Activated CD8-positive, alpha-beta memory T cell treated with anti-CD3 and anti-CD28 coated beads, Interleukin-2, amount 10 ng/mL, durations not matched to agents 7 days and 5 days (primary cell): Measurements from ENCODE around the gene TUBGCP5. TPM values are rescaled to one million over a fixed set of nuclear protein-coding genes. Genes with fewer than 3 reads are reported as not detected.

Experiments
- ATAC-seq: fragments of 150-1000 bp; cut with Tn5 transposase; one replicate; pipeline ENCODE4 v1.10.0; 2021; ENCODE audit warnings: moderate library complexity
- CTCF ChIA-PET: fragments of 350-600 bp; sonication (Branson Sonifier 250); formaldehyde crosslinking; loops from one replicate; lab custom pipeline; 2021; ENCODE audit warnings: antibody characterized with exemption; lab: Charles Lee
- DNase-seq: peaks from one replicate; pipeline ENCODE4 v3.0.0-alpha.2; 2020
- H3K27ac Mint-ChIP-seq: one replicate; pipeline ENCODE4 v1.8.0; 2021; ENCODE audit warnings: mild to moderate bottlenecking, mixed read lengths
- H3K27me3 Mint-ChIP-seq: one replicate; pipeline ENCODE4 v1.8.0; 2021; ENCODE audit warnings: mixed read lengths
- H3K36me3 Mint-ChIP-seq: one replicate; pipeline ENCODE4 v1.8.0; 2021; ENCODE audit warnings: mild to moderate bottlenecking, mixed read lengths
- H3K4me1 Mint-ChIP-seq: one replicate; pipeline ENCODE4 v1.8.0; 2021; ENCODE audit warnings: mixed read lengths
- H3K4me3 Mint-ChIP-seq: one replicate; pipeline ENCODE4 v1.8.0; 2021; ENCODE audit warnings: mild to moderate bottlenecking, moderate library complexity, mixed read lengths
- H3K9me3 Mint-ChIP-seq: one replicate; pipeline ENCODE4 v1.8.0; 2022; ENCODE audit warnings: low read depth, mixed read lengths
- total RNA-seq, 2 experiments: library from RNA; stranded (reverse); gene quantifications; one replicate each; pipeline ENCODE4 v1.2.3, GENCODE V29; 2021

The TUBGCP5 gene
- total RNA-seq, 2 experiments from 2014 or later, result 18.6 to 20.5 TPM

- Mint-ChIP-seq H3K27ac (peak within 1 kb of the TSS; percentile 12), H3K36me3 (no peaks in the 10 kb centered on the region)
- CTCF ChIA-PET, result no interaction called here
Observed at GRCh38 chr15:22980189-22981050, 58.9 kb downstream of the TUBGCP5 start, which contains the start of gene CYFIP1. Gene CYFIP1 (minus strand): TSS chr15:22980368. CDS start chr15:22947285, 33,083 bp downstream.

GRCh38 chr15:22979238-22980188 is 59.9 kb downstream of the TUBGCP5 start:
- H3K4me1 Mint-ChIP-seq, result peaks cover 21% of the 10 kb centered on the region

More at GRCh38 chr15:22980189-22981050, 58.9 kb downstream of the TUBGCP5 start, which contains the start of gene CYFIP1:
- H3K9me3 Mint-ChIP-seq, result no peaks in the 10 kb centered on the region
- DNase-seq, result no peak
- H3K4me3 Mint-ChIP-seq, result peak within 1 kb of the TSS; percentile 80
- peaks cover 17% of the 10 kb centered on the region for H3K4me1 Mint-ChIP-seq
- H3K27me3 Mint-ChIP-seq, result peaks cover 31% of the 10 kb centered on the region
- ATAC-seq, result peak; percentile 58

GRCh38 chr15:22978691-22979237 is 60.6 kb downstream of the TUBGCP5 start:
- CTCF ChIA-PET, result no interaction called here
- Mint-ChIP-seq H3K4me1 (peaks cover 21% of the 10 kb centered on the region), H3K27ac (no peak overlapping the region), H3K9me3 (no peaks in the 10 kb centered on the region), H3K27me3 (peaks cover 31% of the 10 kb centered on the region), H3K4me3 (peak overlapping the region; percentile 80), H3K36me3 (no peaks in the 10 kb centered on the region)
- peak; percentile 26 for ATAC-seq
- DNase-seq, result no peak

More at GRCh38 chr15:22979238-22980188, 59.9 kb downstream of the TUBGCP5 start:
- Mint-ChIP-seq H3K27me3 (peaks cover 31% of the 10 kb centered on the region), H3K36me3 (no peaks in the 10 kb centered on the region), H3K4me3 (peak overlapping the region; percentile 80), H3K9me3 (no peaks in the 10 kb centered on the region), H3K27ac (peak overlapping the region; percentile 12)
- peak; percentile 65 for ATAC-seq
- CTCF ChIA-PET, result no interaction called here
- peak; percentile 47 for DNase-seq

- Mint-ChIP-seq H3K4me3 (no peak overlapping the region), H3K4me1 (peaks cover 20% of the 10 kb centered on the region), H3K27ac (no peak overlapping the region), H3K36me3 (peaks cover 3% of the 10 kb centered on the region), H3K9me3 (no peaks in the 10 kb centered on the region), H3K27me3 (peaks cover 22% of the 10 kb centered on the region)
- ATAC-seq (no peak), DNase-seq (no peak)
- CTCF ChIA-PET, result no interaction called here
Observed at GRCh38 chr15:22974745-22975144, 64.6 kb downstream of the TUBGCP5 start.

GRCh38 chr15:22973987-22974386 is 65.4 kb downstream of the TUBGCP5 start:
- H3K9me3 Mint-ChIP-seq, result no peaks in the 10 kb centered on the region
- CTCF ChIA-PET, result no interaction called here

GRCh38 chr15:22973286-22973685 is 66.1 kb downstream of the TUBGCP5 start:
- H3K36me3 Mint-ChIP-seq, result peaks cover 3% of the 10 kb centered on the region
- no peak for DNase-seq
- no peaks in the 10 kb centered on the region for H3K9me3 Mint-ChIP-seq
- CTCF ChIA-PET, result no interaction called here
- ATAC-seq, result no peak
- no peak overlapping the region for H3K27ac Mint-ChIP-seq
- H3K4me3 Mint-ChIP-seq, result no peak overlapping the region
- peaks cover 9% of the 10 kb centered on the region for H3K27me3 Mint-ChIP-seq
- peaks cover 6% of the 10 kb centered on the region for H3K4me1 Mint-ChIP-seq

More at GRCh38 chr15:22973987-22974386, 65.4 kb downstream of the TUBGCP5 start:
- no peak overlapping the region for H3K4me3 Mint-ChIP-seq
- DNase-seq, result no peak
- H3K36me3 Mint-ChIP-seq, result peaks cover 3% of the 10 kb centered on the region
- no peak for ATAC-seq
- H3K27me3 Mint-ChIP-seq, result peaks cover 15% of the 10 kb centered on the region
- peaks cover 12% of the 10 kb centered on the region for H3K4me1 Mint-ChIP-seq
- H3K27ac Mint-ChIP-seq, result no peak overlapping the region

GRCh38 chr15:22969489-22969888 is 69.9 kb downstream of the TUBGCP5 start:
- CTCF ChIA-PET, result no interaction called here
- peaks cover 2% of the 10 kb centered on the region for H3K4me1 Mint-ChIP-seq

GRCh38 chr15:22968366-22968765 is 71.0 kb downstream of the TUBGCP5 start:
- H3K27me3 Mint-ChIP-seq, result peaks cover 2% of the 10 kb centered on the region
- no peak overlapping the region for H3K27ac Mint-ChIP-seq
- peaks cover 3% of the 10 kb centered on the region for H3K36me3 Mint-ChIP-seq
- H3K4me3 Mint-ChIP-seq, result no peak overlapping the region
- H3K9me3 Mint-ChIP-seq, result no peaks in the 10 kb centered on the region
- H3K4me1 Mint-ChIP-seq, result peaks cover 2% of the 10 kb centered on the region
- CTCF ChIA-PET, result no interaction called here
- no peak for ATAC-seq
- no peak for DNase-seq

More at GRCh38 chr15:22969489-22969888, 69.9 kb downstream of the TUBGCP5 start:
- no peak overlapping the region for H3K27ac Mint-ChIP-seq
- no peak for DNase-seq
- no peak overlapping the region for H3K4me3 Mint-ChIP-seq
- no peaks in the 10 kb centered on the region for H3K9me3 Mint-ChIP-seq
- H3K36me3 Mint-ChIP-seq, result peaks cover 3% of the 10 kb centered on the region
- ATAC-seq, result no peak
- H3K27me3 Mint-ChIP-seq, result peaks cover 3% of the 10 kb centered on the region

GRCh38 chr15:22967084-22967770 is 72.1 kb downstream of the TUBGCP5 start:
- ATAC-seq, result no peak
- no peak overlapping the region for H3K4me3 Mint-ChIP-seq
- no peaks in the 10 kb centered on the region for H3K27me3 Mint-ChIP-seq
- peaks cover 3% of the 10 kb centered on the region for H3K36me3 Mint-ChIP-seq
- H3K4me1 Mint-ChIP-seq, result no peaks in the 10 kb centered on the region
- DNase-seq, result no peak
- no peaks in the 10 kb centered on the region for H3K9me3 Mint-ChIP-seq
- no peak overlapping the region for H3K27ac Mint-ChIP-seq
- CTCF ChIA-PET, result no interaction called here

GRCh38 chr15:22966321-22967083 is 72.9 kb downstream of the TUBGCP5 start:
- Mint-ChIP-seq H3K27me3 (no peaks in the 10 kb centered on the region), H3K36me3 (peaks cover 3% of the 10 kb centered on the region), H3K9me3 (no peaks in the 10 kb centered on the region), H3K27ac (no peak overlapping the region), H3K4me3 (no peak overlapping the region), H3K4me1 (no peaks in the 10 kb centered on the region)
- ATAC-seq (no peak), DNase-seq (no peak)
- CTCF ChIA-PET, result no interaction called here

- Mint-ChIP-seq H3K27ac (no peak overlapping the region), H3K4me1 (no peaks in the 10 kb centered on the region), H3K27me3 (no peaks in the 10 kb centered on the region), H3K9me3 (no peaks in the 10 kb centered on the region), H3K36me3 (no peaks in the 10 kb centered on the region), H3K4me3 (no peak overlapping the region)
- no peak for DNase-seq
- ATAC-seq, result no peak
- CTCF ChIA-PET, result no interaction called here
Observed at GRCh38 chr15:22963641-22964040, 75.7 kb downstream of the TUBGCP5 start.

GRCh38 chr15:22962611-22963010 is 76.8 kb downstream of the TUBGCP5 start:
- H3K9me3 Mint-ChIP-seq, result no peaks in the 10 kb centered on the region
- no peak overlapping the region for H3K27ac Mint-ChIP-seq
- peaks cover 2% of the 10 kb centered on the region for H3K4me1 Mint-ChIP-seq
- CTCF ChIA-PET, result no interaction called here
- no peaks in the 10 kb centered on the region for H3K27me3 Mint-ChIP-seq
- ATAC-seq (no peak), DNase-seq (no peak)
- no peaks in the 10 kb centered on the region for H3K36me3 Mint-ChIP-seq
- H3K4me3 Mint-ChIP-seq, result no peak overlapping the region
